ENCODE results near the gene SWT1.
"Not testable (repeated sequence)": the region's sequence is repeated elsewhere in the genome, so short reads cannot be mapped to it uniquely, and the experiment has no call there.

The SWT1 gene

GRCh38 chr1:185207980-185208602, 51.1 kb downstream of the SWT1 start:
- H3K4me3 ChIP-seq: no peak overlapping the region
- in situ Hi-C loops (cut with MboI; ENCODE audit: low sequenced_read_pairs): no loop called here
- H3K36me3 ChIP-seq (replicated peaks): no peaks in the 10 kb centered on the region
- no peaks in the 10 kb centered on the region for H3K4me1 ChIP-seq
- H3K9me3 ChIP-seq: no peaks in the 10 kb centered on the region
- DNase-seq (ENCODE audit: low spot score in 2 of 2): no peak
- H3K27me3 ChIP-seq (ENCODE audit: low read depth): no peaks in the 10 kb centered on the region

GRCh38 chr1:185208626-185209180, 51.7 kb downstream of the SWT1 start:
- Histone ChIP-seq H3K36me3 (replicated peaks) (no peaks in the 10 kb centered on the region), H3K4me3 (no peak overlapping the region), H3K9me3 (no peaks in the 10 kb centered on the region), H3K4me1 (no peaks in the 10 kb centered on the region), H3K27me3 (ENCODE audit: low read depth) (no peaks in the 10 kb centered on the region)
- DNase-seq (ENCODE audit: low spot score in 2 of 2): no peak
- in situ Hi-C loops (cut with MboI; ENCODE audit: low sequenced_read_pairs): no loop called here

- H3K27me3 ChIP-seq (ENCODE audit: low read depth); H3K4me3 ChIP-seq; H3K36me3 ChIP-seq (replicated peaks); H3K9me3 ChIP-seq; in situ Hi-C loops (cut with MboI; ENCODE audit: low sequenced_read_pairs); DNase-seq (ENCODE audit: low spot score in 2 of 2); H3K4me1 ChIP-seq: not testable (repeated sequence)
These were observed 52.4 kb downstream of the SWT1 start for GRCh38 chr1:185209357-185209756.

GRCh38 chr1:185213091-185213490, 56.1 kb downstream of the SWT1 start:
- no peaks in the 10 kb centered on the region for H3K9me3 ChIP-seq
- H3K4me3 ChIP-seq: no peak overlapping the region
- no peaks in the 10 kb centered on the region for H3K4me1 ChIP-seq
- H3K36me3 ChIP-seq (replicated peaks): no peaks in the 10 kb centered on the region
- no peaks in the 10 kb centered on the region for H3K27me3 ChIP-seq (ENCODE audit: low read depth)
- DNase-seq (ENCODE audit: low spot score in 2 of 2): no peak
- in situ Hi-C loops (cut with MboI; ENCODE audit: low sequenced_read_pairs): no loop called here

- in situ Hi-C loops (cut with MboI; ENCODE audit: low sequenced_read_pairs): no loop called here
- Histone ChIP-seq H3K36me3 (replicated peaks) (no peaks in the 10 kb centered on the region), H3K27me3 (ENCODE audit: low read depth) (no peaks in the 10 kb centered on the region), H3K4me3 (no peak overlapping the region), H3K9me3 (no peaks in the 10 kb centered on the region), H3K4me1 (no peaks in the 10 kb centered on the region)
- DNase-seq (ENCODE audit: low spot score in 2 of 2): no peak
These were observed 58.9 kb downstream of the SWT1 start for GRCh38 chr1:185215911-185216310.

- Histone ChIP-seq H3K9me3 (no peaks in the 10 kb centered on the region), H3K4me3 (no peak overlapping the region), H3K4me1 (peaks cover 7% of the 10 kb centered on the region), H3K36me3 (replicated peaks) (no peaks in the 10 kb centered on the region), H3K27me3 (ENCODE audit: low read depth) (no peaks in the 10 kb centered on the region)
- in situ Hi-C loops (cut with MboI; ENCODE audit: low sequenced_read_pairs): no loop called here
- no peak for DNase-seq (ENCODE audit: low spot score in 2 of 2)
These were observed 67.2 kb downstream of the SWT1 start for GRCh38 chr1:185224132-185224531.

- Histone ChIP-seq H3K36me3 (replicated peaks) (no peaks in the 10 kb centered on the region), H3K4me1 (peaks cover 7% of the 10 kb centered on the region), H3K27me3 (ENCODE audit: low read depth) (no peaks in the 10 kb centered on the region), H3K4me3 (no peak overlapping the region), H3K9me3 (no peaks in the 10 kb centered on the region)
- no peak for DNase-seq (ENCODE audit: low spot score in 2 of 2)
- in situ Hi-C loops (cut with MboI; ENCODE audit: low sequenced_read_pairs): no loop called here
These were observed 70.2 kb downstream of the SWT1 start for GRCh38 chr1:185227161-185227560.

DNA sequence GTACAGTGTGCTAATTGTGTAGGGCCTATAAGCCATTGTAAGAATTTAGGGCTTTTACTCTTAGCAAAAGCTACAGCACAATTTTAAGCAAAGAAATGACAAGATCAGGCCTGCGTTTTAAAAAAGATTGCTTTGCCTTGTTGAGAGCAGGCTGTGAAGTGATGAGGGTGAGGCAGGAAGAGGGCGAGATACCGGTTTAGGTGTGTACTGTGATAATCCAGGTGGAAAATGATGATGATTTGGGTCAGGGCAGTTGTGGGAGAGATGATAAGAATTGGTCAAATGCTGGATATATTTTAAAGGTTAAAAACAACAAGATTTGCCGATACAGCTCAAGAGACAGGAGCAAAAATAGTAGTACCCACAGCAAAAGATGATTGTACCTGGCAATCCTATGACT, 72.0 kb downstream of the SWT1 start:
- Histone ChIP-seq H3K27me3 (ENCODE audit: low read depth) (no peaks in the 10 kb centered on the region), H3K9me3 (no peaks in the 10 kb centered on the region), H3K4me3 (no peak overlapping the region), H3K36me3 (replicated peaks) (no peaks in the 10 kb centered on the region), H3K4me1 (peaks cover 7% of the 10 kb centered on the region)
- DNase-seq (ENCODE audit: low spot score in 2 of 2): no peak
- in situ Hi-C loops (cut with MboI; ENCODE audit: low sequenced_read_pairs): no loop called here

- no peaks in the 10 kb centered on the region for H3K27me3 ChIP-seq (ENCODE audit: low read depth)
- no peak overlapping the region for H3K4me3 ChIP-seq
- H3K4me1 ChIP-seq: peaks cover 7% of the 10 kb centered on the region
- H3K9me3 ChIP-seq: no peaks in the 10 kb centered on the region
- no peaks in the 10 kb centered on the region for H3K36me3 ChIP-seq (replicated peaks)
- in situ Hi-C loops (cut with MboI; ENCODE audit: low sequenced_read_pairs): no loop called here
- no peak for DNase-seq (ENCODE audit: low spot score in 2 of 2)
These were observed 73.0 kb downstream of the SWT1 start for GRCh38 chr1:185229981-185230380.

- Histone ChIP-seq H3K27me3 (ENCODE audit: low read depth) (no peaks in the 10 kb centered on the region), H3K4me1 (no peaks in the 10 kb centered on the region)
- in situ Hi-C loops (cut with MboI; ENCODE audit: low sequenced_read_pairs): no loop called here
These were observed 75.9 kb downstream of the SWT1 start for GRCh38 chr1:185232874-185233273.

GRCh38 chr1:185234183-185234582, 77.2 kb downstream of the SWT1 start:
- H3K27me3 ChIP-seq (ENCODE audit: low read depth); H3K36me3 ChIP-seq (replicated peaks); DNase-seq (ENCODE audit: low spot score in 2 of 2); H3K4me3 ChIP-seq; H3K4me1 ChIP-seq; H3K9me3 ChIP-seq; in situ Hi-C loops (cut with MboI; ENCODE audit: low sequenced_read_pairs): not testable (repeated sequence)

More at GRCh38 chr1:185232874-185233273, 75.9 kb downstream of the SWT1 start:
- no peak for DNase-seq (ENCODE audit: low spot score in 2 of 2)
- Histone ChIP-seq H3K9me3 (no peaks in the 10 kb centered on the region), H3K4me3 (no peak overlapping the region), H3K36me3 (replicated peaks) (no peaks in the 10 kb centered on the region)

DNA sequence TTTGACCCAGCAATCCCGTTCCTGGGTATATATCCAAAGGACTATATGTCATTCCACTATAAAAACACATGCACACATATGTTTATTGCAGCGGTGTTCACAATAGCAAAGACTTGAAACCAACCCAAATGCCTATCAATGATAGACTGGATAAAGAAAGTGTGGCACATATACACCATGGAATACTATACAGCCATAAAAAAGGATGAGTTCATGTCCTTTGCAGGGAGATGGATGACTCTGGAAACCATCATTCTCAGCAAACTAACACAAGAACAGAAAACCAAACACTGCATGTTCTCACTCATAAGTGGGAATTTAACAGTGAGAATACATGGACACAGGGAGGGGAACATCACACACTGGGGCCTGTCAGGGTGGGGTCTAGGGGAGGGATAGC, 80.2 kb downstream of the SWT1 start:
- in situ Hi-C loops (cut with MboI; ENCODE audit: low sequenced_read_pairs); H3K4me1 ChIP-seq; DNase-seq (ENCODE audit: low spot score in 2 of 2); H3K36me3 ChIP-seq (replicated peaks); H3K27me3 ChIP-seq (ENCODE audit: low read depth); H3K9me3 ChIP-seq; H3K4me3 ChIP-seq: not testable (repeated sequence)

DNA sequence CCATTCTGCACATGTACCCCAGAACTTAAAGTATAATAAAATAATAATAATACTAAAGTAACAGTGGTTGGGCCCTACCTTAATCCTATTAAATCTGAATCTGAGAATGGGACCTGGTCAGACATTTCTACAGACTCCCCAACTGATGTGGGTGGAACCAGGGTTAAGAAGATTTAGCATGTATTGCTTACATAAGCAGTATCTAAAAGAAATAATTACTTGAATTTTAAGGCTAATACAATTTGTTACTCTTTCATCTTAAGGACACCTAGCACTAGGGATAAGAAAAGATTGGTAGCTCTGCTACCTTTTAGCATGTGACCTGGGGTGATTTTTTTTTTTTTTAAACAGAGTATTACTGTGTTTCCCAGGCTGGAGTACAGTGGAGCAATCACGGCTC, 80.7 kb downstream of the SWT1 start:
- in situ Hi-C loops (cut with MboI; ENCODE audit: low sequenced_read_pairs): no loop called here

GRCh38 chr1:185238447-185238846, 81.5 kb downstream of the SWT1 start:
- Histone ChIP-seq H3K27me3 (ENCODE audit: low read depth) (no peaks in the 10 kb centered on the region), H3K4me3 (no peak overlapping the region), H3K9me3 (no peaks in the 10 kb centered on the region), H3K4me1 (no peaks in the 10 kb centered on the region), H3K36me3 (replicated peaks) (no peaks in the 10 kb centered on the region)
- in situ Hi-C loops (cut with MboI; ENCODE audit: low sequenced_read_pairs): no loop called here
- DNase-seq (ENCODE audit: low spot score in 2 of 2): no peak

More for the DNA sequence above, 80.7 kb downstream of the SWT1 start:
- Histone ChIP-seq H3K4me1 (no peaks in the 10 kb centered on the region), H3K4me3 (no peak overlapping the region), H3K9me3 (no peaks in the 10 kb centered on the region), H3K27me3 (ENCODE audit: low read depth) (no peaks in the 10 kb centered on the region), H3K36me3 (replicated peaks) (no peaks in the 10 kb centered on the region)
- DNase-seq (ENCODE audit: low spot score in 2 of 2): no peak

DNA sequence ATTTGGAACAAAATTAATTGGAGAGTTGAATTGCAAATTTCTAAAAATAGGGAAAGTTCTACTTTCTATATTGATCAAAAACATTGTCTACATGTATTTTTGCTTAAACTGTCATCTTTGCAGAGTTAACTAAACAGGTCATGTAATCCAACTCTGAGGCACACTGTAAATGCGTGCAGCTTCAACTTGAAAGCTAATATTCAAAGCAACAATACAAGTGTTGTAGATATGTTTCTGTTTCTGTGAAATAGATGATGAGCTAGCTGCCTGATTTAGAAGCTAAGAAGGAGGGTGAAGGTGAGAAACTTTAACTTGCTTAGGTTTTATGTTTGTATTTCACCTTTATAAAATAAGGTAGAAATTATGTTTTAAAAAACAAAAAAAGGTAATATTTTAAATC, 82.9 kb downstream of the SWT1 start:
- in situ Hi-C loops (cut with MboI; ENCODE audit: low sequenced_read_pairs): no loop called here

More for the DNA sequence above, 82.9 kb downstream of the SWT1 start:
- no peak for DNase-seq (ENCODE audit: low spot score in 2 of 2)
- H3K27me3 ChIP-seq (ENCODE audit: low read depth): no peaks in the 10 kb centered on the region
- no peaks in the 10 kb centered on the region for H3K9me3 ChIP-seq
- no peak overlapping the region for H3K4me3 ChIP-seq
- no peaks in the 10 kb centered on the region for H3K36me3 ChIP-seq (replicated peaks)
- no peaks in the 10 kb centered on the region for H3K4me1 ChIP-seq

Data from HAP-1 (cell line).